Stimulated activated CD4-positive, alpha-beta T cell treated with anti-CD3 and anti-CD28 coated beads, Interleukin-4, amount 100 ng/mL, for 4 hours (primary cell): ENCODE results near the gene CCNQ.
"Not testable (repeated sequence)": the region's sequence is repeated elsewhere in the genome, so short reads cannot be mapped to it uniquely, and the experiment has no call there.

Experiments
- DNase-seq, 2 experiments: peaks; one replicate each; pipeline ENCODE4 v3.0.0-alpha.2; 2020

The CCNQ gene

GRCh38 chrX:153622661-153623309, 23.8 kb upstream of the CCNQ start:
- no peak for DNase-seq

- no peak for DNase-seq
Measured at GRCh38 chrX:153621949-153622598, 23.1 kb upstream of the CCNQ start.

GRCh38 chrX:153620576-153620975, 21.6 kb upstream of the CCNQ start:
- no peak for DNase-seq

GRCh38 chrX:153614818-153615217, 15.9 kb upstream of the CCNQ start:
- no peak for DNase-seq

- DNase-seq, result no peak
Measured at GRCh38 chrX:153612413-153612812, 13.5 kb upstream of the CCNQ start.

- no peak for DNase-seq
Measured at GRCh38 chrX:153611298-153612095, 12.6 kb upstream of the CCNQ start.

GRCh38 chrX:153610836-153611213, 11.9 kb upstream of the CCNQ start:
- DNase-seq, result no peak

GRCh38 chrX:153609917-153610835, 11.2 kb upstream of the CCNQ start:
- peak; percentile 73 to 80 for DNase-seq

- no peak for DNase-seq
Measured at GRCh38 chrX:153608806-153609205, 9.9 kb upstream of the CCNQ start.

GRCh38 chrX:153608376-153608775, 9.4 kb upstream of the CCNQ start:
- no peak for DNase-seq

GRCh38 chrX:153606503-153606902, 7.6 kb upstream of the CCNQ start:
- no peak for DNase-seq

GRCh38 chrX:153604666-153605380, 5.9 kb upstream of the CCNQ start:
- not testable (repeated sequence) for DNase-seq

- no peak for DNase-seq
Measured at GRCh38 chrX:153603131-153603656, 4.3 kb upstream of the CCNQ start.

- DNase-seq, result no peak
Measured at GRCh38 chrX:153602601-153603000, 3.7 kb upstream of the CCNQ start.

- no peak for DNase-seq
Measured at GRCh38 chrX:153601511-153602110, 2.7 kb upstream of the CCNQ start.

- no peak for DNase-seq
Measured at GRCh38 chrX:153600921-153601320, 2.0 kb upstream of the CCNQ start.

- no peak for DNase-seq
Measured at GRCh38 chrX:153600032-153600373, 1.1 kb upstream of the CCNQ start.

- peak; percentile 84 to 86 for DNase-seq
Measured at GRCh38 chrX:153599192-153600031, 473 bp upstream of the CCNQ start.

- no peak for DNase-seq
Measured at GRCh38 chrX:153596981-153597750, 1.8 kb downstream of the CCNQ start.
